B cell (primary cell): ENCODE results near the gene ATXN1. TPM values are rescaled to one million over a fixed set of nuclear protein-coding genes. Genes with fewer than 3 reads are reported as not detected.
"Not testable (repeated sequence)": the region's sequence is repeated elsewhere in the genome, so short reads cannot be mapped to it uniquely, and the experiment has no call there.

ENCODE experiments used
- ATAC-seq: fragments of 200-7000 bp; cut with Tn5 transposase; one replicate; pipeline ENCODE4 v1.10.0; 2021; ENCODE audit warnings: low read depth, mild to moderate bottlenecking, moderate number of reproducible peaks, moderate library complexity
- CTCF ChIA-PET: fragments of 350-600 bp; sonication (Branson Sonifier 250); formaldehyde crosslinking; loops from one replicate; lab custom pipeline; 2021; ENCODE audit warnings: antibody characterized with exemption, inconsistent platforms; lab: Charles Lee
- POLR2A ChIA-PET: fragments of 350-600 bp; sonication (Branson Sonifier 250); formaldehyde crosslinking; loops from one replicate; lab custom pipeline; 2021; ENCODE audit warnings: antibody characterized with exemption; lab: Charles Lee
- DNase-seq: peaks from one replicate; pipeline ENCODE4 v3.0.0; 2013
- H2AFZ ChIP-seq: 2 replicates; pipeline ENCODE4 v1.6.1; 2012; ENCODE audit warnings: mild to moderate bottlenecking, low read depth, low read length; ENCODE audit not compliant: insufficient read depth, poor library complexity, severe bottlenecking
- H3K27ac ChIP-seq, 2 donors: 1 replicate in 1 of 2; 2 replicates in 1 of 2; pipeline ENCODE4 v1.5.1; 2012 to 2013; ENCODE audit warnings: low read length in 2 of 2, mild to moderate bottlenecking in 2 of 2, moderate library complexity in 1 of 2
- H3K27me3 ChIP-seq, 4 experiments: fragments of 200-600 bp in 1 of 4; sonication (generic) in 1 of 4; replicated peaks in 1 of 4; 1 replicate in 2 of 4; 2 replicates in 2 of 4; pipeline versions ENCODE4 v1.6.1 to v1.7.0; 2013 to 2016; ENCODE audit warnings: low read length in 3 of 4, mild to moderate bottlenecking in 2 of 4, mixed read lengths in 1 of 4, moderate library complexity in 1 of 4; ENCODE audit not compliant: insufficient read depth in 4 of 4, control insufficient read depth in 3 of 4; ENCODE audit errors: control extremely low read depth in 1 of 4
- H3K36me3 ChIP-seq, 2 experiments: replicated peaks in 1 of 2; 1 replicate in 1 of 2; 2 replicates in 1 of 2; pipeline versions ENCODE4 v1.6.1 to v1.7.1; 2013; ENCODE audit warnings: low read length in 1 of 2; ENCODE audit not compliant: insufficient read depth in 2 of 2, control insufficient read depth in 1 of 2; ENCODE audit errors: control extremely low read depth in 1 of 2, extremely low read depth in 1 of 2
- H3K4me1 ChIP-seq, 2 donors: fragments of 200-600 bp in 1 of 2; sonication (generic) in 1 of 2; 1 replicate in 1 of 2; 2 replicates in 1 of 2; pipeline versions ENCODE4 v1.5.1 to v1.6.1; 2013 to 2017; ENCODE audit warnings: low read length in 2 of 2; ENCODE audit not compliant: control insufficient read depth in 2 of 2, insufficient read depth in 2 of 2
- H3K4me2 ChIP-seq: replicated peaks from 2 replicates; pipeline ENCODE3; 2012; ENCODE audit warnings: mild to moderate bottlenecking, low read depth, low read length; ENCODE audit not compliant: poor library complexity, severe bottlenecking
- H3K4me3 ChIP-seq, 5 experiments: fragments of 200-600 bp in 1 of 5; sonication (generic) in 1 of 5; 1 replicate in 3 of 5; 2 replicates in 2 of 5; pipeline versions ENCODE4 v1.5.1 to v1.7.0; 2011 to 2016; ENCODE audit warnings: low read length in 4 of 5, mild to moderate bottlenecking in 4 of 5, low read depth in 2 of 5, control low read depth in 1 of 5, moderate library complexity in 1 of 5; ENCODE audit not compliant: insufficient read depth in 1 of 5; ENCODE audit errors: control extremely low read depth in 1 of 5, extremely low read depth in 1 of 5
- H3K79me2 ChIP-seq: fragments of 200-600 bp; sonication (generic); one replicate; pipeline ENCODE4 v1.6.0; 2016; ENCODE audit warnings: low read length; ENCODE audit not compliant: control insufficient read depth, insufficient read depth
- H3K9ac ChIP-seq: fragments of 200-600 bp; sonication (generic); 2 replicates; pipeline ENCODE4 v1.6.1; 2017; ENCODE audit warnings: mild to moderate bottlenecking, low read length, moderate library complexity
- H3K9me3 ChIP-seq, 3 donors: one replicate each; pipeline versions ENCODE4 v1.6.1 to v1.7.1; 2013; ENCODE audit warnings: low read length in 2 of 3; ENCODE audit not compliant: control insufficient read depth in 2 of 3, insufficient read depth in 1 of 3; ENCODE audit errors: control extremely low read depth in 1 of 3
- H4K20me1 ChIP-seq: 2 replicates; pipeline ENCODE4 v1.6.0; 2012; ENCODE audit warnings: mild to moderate bottlenecking, low read length; ENCODE audit not compliant: insufficient read depth, control insufficient read depth, poor library complexity, severe bottlenecking
- H3K27ac Mint-ChIP-seq: one replicate; pipeline ENCODE4 v1.8.0; 2021; ENCODE audit warnings: mixed read lengths
- H3K27me3 Mint-ChIP-seq: one replicate; pipeline ENCODE4 v1.8.0; 2021; ENCODE audit warnings: mixed read lengths
- H3K4me1 Mint-ChIP-seq: one replicate; pipeline ENCODE4 v1.8.0; 2021; ENCODE audit warnings: mixed read lengths
- H3K4me3 Mint-ChIP-seq: one replicate; pipeline ENCODE4 v1.8.0; 2021; ENCODE audit warnings: mixed read lengths
- H3K9me3 Mint-ChIP-seq: one replicate; pipeline ENCODE4 v1.8.0; 2022; ENCODE audit warnings: mixed read lengths; ENCODE audit not compliant: insufficient read depth
- CTCF ChIP-seq: fragments of 200-600 bp; IDR thresholded peaks from one replicate; pipeline ENCODE4 v1.8.0; 2022; ENCODE audit warnings: antibody characterized with exemption, mild to moderate bottlenecking
- EZH2 ChIP-seq: IDR thresholded peaks from 2 replicates; pipeline ENCODE4 v1.6.1; 2012; ENCODE audit warnings: borderline replicate concordance, low read depth, mild to moderate bottlenecking, moderate library complexity, low read length; ENCODE audit not compliant: insufficient read depth, poor library complexity, severe bottlenecking
- WGBS: methylation state at CpG from one replicate; pipeline ENCODE4 v1.1.5; 2013; ENCODE audit warnings: missing lambda C conversion rate; ENCODE audit not compliant: insufficient coverage; 5-methylcytosine and 5-hydroxymethylcytosine counted together
- intact Hi-C: fragments of 100-400 bp; cut with micrococcal nuclease; formaldehyde crosslinking; loops from one replicate; pipeline ENCODE4 v1.10.0; 2022
- polyA plus RNA-seq: library from polyadenylated mRNA; depleted of rRNA; stranded (reverse); fragments of >200 nt; gene quantifications from 2 replicates; pipeline ENCODE4 v1.2.3, GENCODE V29; 2012
- total RNA-seq, 2 donors: library from RNA; stranded (reverse); fragments of 120-200 nt in 1 of 2; gene quantifications; 1 replicate in 1 of 2; 2 replicates in 1 of 2; pipeline versions ENCODE4 v1.2.3 to v1.2.4, GENCODE V29; 2013 to 2022

The ATXN1 gene
- total and polyA plus RNA-seq, 2 donors (not counting 1 experiment from before 2014, with no cell fraction given) = 5.7 to 63.8 TPM

DNA sequence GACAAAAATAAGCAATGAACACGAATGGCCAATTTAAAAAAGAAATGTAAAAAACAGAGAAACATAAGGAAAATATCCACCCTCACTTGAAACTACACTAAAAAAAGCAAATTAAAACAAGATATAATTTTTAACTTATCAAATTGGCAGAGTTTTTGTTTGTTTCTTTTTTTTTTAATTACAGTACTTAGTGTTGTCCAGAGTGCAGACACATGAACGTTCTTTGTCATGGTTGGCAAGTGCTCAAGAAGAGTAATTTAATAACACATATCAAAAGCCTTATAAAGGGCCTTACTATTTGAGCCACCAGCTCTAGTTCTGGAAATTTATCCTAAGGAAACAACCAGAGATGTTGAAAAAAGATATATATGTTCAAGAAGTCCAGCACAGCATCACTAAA lies 142.3 kb downstream of the ATXN1 start:
- H3K4me3 Mint-ChIP-seq = no peak overlapping the region
- Histone ChIP-seq H3K27ac (no peak overlapping the region), H3K9ac (no peak overlapping the region), H3K27me3 (no peaks in the 10 kb centered on the region), H4K20me1 (no peaks in the 10 kb centered on the region), H3K79me2 (no peaks in the 10 kb centered on the region), H3K4me2 (no peak overlapping the region), H2AFZ (no peak overlapping the region), H3K4me1 (no peaks in the 10 kb centered on the region), H3K9me3 (no peaks in the 10 kb centered on the region), H3K4me3 (no peak overlapping the region), H3K36me3 (no peaks in the 10 kb centered on the region)
- ATAC-seq = no peak
- WGBS = no CpG with 5 or more reads among the region's 2 CpGs
- TF ChIP-seq EZH2 (no peak), CTCF (no peak)
- intact Hi-C loops = no loop called here
- no peaks in the 10 kb centered on the region for H3K9me3 Mint-ChIP-seq
- peaks cover 18% of the 10 kb centered on the region for H3K4me1 Mint-ChIP-seq
- DNase-seq = no peak
- ChIA-PET POLR2A (interaction anchor here (0.6 kb wide), 2 partner anchors 22 to 48 kb away, joined by 3 to 4 read pairs; no protein-coding TSS in a partner anchor), CTCF (interaction anchor here (0.6 kb wide), 1 partner anchor 43 kb away, joined by 3 read pairs; no protein-coding TSS in a partner anchor)
- H3K27me3 Mint-ChIP-seq = no peaks in the 10 kb centered on the region
- no peak overlapping the region for H3K27ac Mint-ChIP-seq

GRCh38 chr6:16615215-16615614 lies 146.0 kb downstream of the ATXN1 start:
- H4K20me1 ChIP-seq, H3K9ac ChIP-seq, H3K4me3 ChIP-seq, CTCF ChIA-PET, H3K9me3 ChIP-seq, H3K4me2 ChIP-seq, H3K4me1 ChIP-seq, H3K79me2 ChIP-seq, H3K36me3 ChIP-seq, H3K4me3 Mint-ChIP-seq, H3K27ac Mint-ChIP-seq, H3K27ac ChIP-seq, intact Hi-C loops, ATAC-seq, POLR2A ChIA-PET, H3K27me3 ChIP-seq, DNase-seq, H3K9me3 Mint-ChIP-seq, H3K4me1 Mint-ChIP-seq, H2AFZ ChIP-seq, H3K27me3 Mint-ChIP-seq: not testable (repeated sequence)
- no CpG with 5 or more reads among the region's 6 CpGs for WGBS

GRCh38 chr6:16614143-16614542 lies 147.1 kb downstream of the ATXN1 start:
- H3K27ac Mint-ChIP-seq, CTCF ChIA-PET, H3K27me3 Mint-ChIP-seq, H3K27ac ChIP-seq, H3K4me1 ChIP-seq, H3K4me2 ChIP-seq, DNase-seq, H3K27me3 ChIP-seq, intact Hi-C loops, POLR2A ChIA-PET, H3K9me3 ChIP-seq, H4K20me1 ChIP-seq, H3K79me2 ChIP-seq, H3K9me3 Mint-ChIP-seq, H3K9ac ChIP-seq, H3K4me3 Mint-ChIP-seq, H3K4me1 Mint-ChIP-seq, H2AFZ ChIP-seq, H3K4me3 ChIP-seq, ATAC-seq, H3K36me3 ChIP-seq: not testable (repeated sequence)
- no CpG with 5 or more reads among the region's 3 CpGs for WGBS
